ENCODE measurements around the gene MYO15A. TPM values are rescaled to one million over a fixed set of nuclear protein-coding genes. Genes with fewer than 3 reads are reported as not detected.

MYO15A gene
- total and polyA plus RNA-seq, 2 donors (not counting 1 experiment from before 2014, with no cell fraction given), result 0.42 to 2.0 TPM

- Histone ChIP-seq H3K9me3 (ENCODE audit: control insufficient read depth, insufficient read depth, low read depth, low read length) (no peaks in the 10 kb centered on the region), H3K9ac (ENCODE audit: insufficient read depth, low read length) (no peak overlapping the region), H3K4me1 (ENCODE audit: control insufficient read depth, extremely low read depth, insufficient read depth, low read length) (peaks cover 5% of the 10 kb centered on the region), H3K27ac (ENCODE audit: insufficient read depth, low read length) (no peak overlapping the region), H2AFZ (ENCODE audit: low read length) (no peak overlapping the region), H3K36me3 (ENCODE audit: control insufficient read depth, insufficient read depth, low read length) (no peaks in the 10 kb centered on the region), H4K20me1 (ENCODE audit: control insufficient read depth, extremely low read depth, insufficient read depth, low read length) (no peaks in the 10 kb centered on the region), H3K4me3 (replicated peaks in 1 of 4; ENCODE audit: control extremely low read depth in 1 of 4, insufficient read depth in 1 of 4, low read depth in 3 of 4, low read length in 4 of 4) (no peak overlapping the region), H3K4me2 (ENCODE audit: extremely low read depth, insufficient read depth, low read length) (no peak overlapping the region), H3K79me2 (ENCODE audit: control insufficient read depth, insufficient read depth, low read length) (peaks cover 3% of the 10 kb centered on the region), H3K27me3 (ENCODE audit: control insufficient read depth, insufficient read depth, low read length) (no peaks in the 10 kb centered on the region)
- DNase-seq (ENCODE audit: low read depth in 2 of 2), result no peak
- no peak for TF ChIP-seq CTCF (conservative IDR thresholded peaks at IDR 0.05 in 1 of 2, IDR thresholded peaks at IDR 0.05 in 1 of 2; ENCODE audit: low read depth in 1 of 2, low read length in 2 of 2)
- no peak for TF ChIP-seq EZH2 (IDR thresholded peaks at IDR 0.05; ENCODE audit: low read length, missing control alignments)
These were observed 70.6 kb downstream of the MYO15A start for GRCh38 chr17:18179196-18179595.

- Histone ChIP-seq H2AFZ (ENCODE audit: low read length) (no peak overlapping the region), H3K27me3 (ENCODE audit: control insufficient read depth, insufficient read depth, low read length) (no peaks in the 10 kb centered on the region), H3K4me1 (ENCODE audit: control insufficient read depth, extremely low read depth, insufficient read depth, low read length) (peaks cover 5% of the 10 kb centered on the region), H3K9ac (ENCODE audit: insufficient read depth, low read length) (no peak overlapping the region), H3K79me2 (ENCODE audit: control insufficient read depth, insufficient read depth, low read length) (peaks cover 9% of the 10 kb centered on the region), H3K9me3 (ENCODE audit: control insufficient read depth, insufficient read depth, low read depth, low read length) (no peaks in the 10 kb centered on the region), H3K4me3 (replicated peaks in 1 of 4; ENCODE audit: control extremely low read depth in 1 of 4, insufficient read depth in 1 of 4, low read depth in 3 of 4, low read length in 4 of 4) (no peak overlapping the region), H4K20me1 (ENCODE audit: control insufficient read depth, extremely low read depth, insufficient read depth, low read length) (no peaks in the 10 kb centered on the region), H3K36me3 (ENCODE audit: control insufficient read depth, insufficient read depth, low read length) (no peaks in the 10 kb centered on the region), H3K27ac (ENCODE audit: insufficient read depth, low read length) (no peak overlapping the region), H3K4me2 (ENCODE audit: extremely low read depth, insufficient read depth, low read length) (no peak overlapping the region)
- DNase-seq (ENCODE audit: low read depth in 2 of 2), result peak in 1 of 2 donors; percentile 53
- TF ChIP-seq EZH2 (IDR thresholded peaks at IDR 0.05; ENCODE audit: low read length, missing control alignments), result no peak
- TF ChIP-seq CTCF (conservative IDR thresholded peaks at IDR 0.05 in 1 of 2, IDR thresholded peaks at IDR 0.05 in 1 of 2; ENCODE audit: low read depth in 1 of 2, low read length in 2 of 2), result no peak
These were observed 71.2 kb downstream of the MYO15A start for GRCh38 chr17:18179804-18180203.

- TF ChIP-seq EZH2 (IDR thresholded peaks at IDR 0.05; ENCODE audit: low read length, missing control alignments) (no peak), CTCF (conservative IDR thresholded peaks at IDR 0.05 in 1 of 2, IDR thresholded peaks at IDR 0.05 in 1 of 2; ENCODE audit: low read depth in 1 of 2, low read length in 2 of 2) (no peak)
- peaks cover 25% of the 10 kb centered on the region for H3K79me2 ChIP-seq (ENCODE audit: control insufficient read depth, insufficient read depth, low read length)
- peaks cover 2% of the 10 kb centered on the region for H3K36me3 ChIP-seq (ENCODE audit: control insufficient read depth, insufficient read depth, low read length)
- H3K4me1 ChIP-seq (ENCODE audit: control insufficient read depth, extremely low read depth, insufficient read depth, low read length), result peaks cover 8% of the 10 kb centered on the region
- no peak overlapping the region for H3K4me3 ChIP-seq (replicated peaks in 1 of 4; ENCODE audit: control extremely low read depth in 1 of 4, insufficient read depth in 1 of 4, low read depth in 3 of 4, low read length in 4 of 4)
- peak in 1 of 2 donors; percentile 75 for DNase-seq (ENCODE audit: low read depth in 2 of 2)
- no peak overlapping the region for H3K9ac ChIP-seq (ENCODE audit: insufficient read depth, low read length)
- H3K9me3 ChIP-seq (ENCODE audit: control insufficient read depth, insufficient read depth, low read depth, low read length), result no peaks in the 10 kb centered on the region
- H3K27ac ChIP-seq (ENCODE audit: insufficient read depth, low read length), result no peak overlapping the region
- no peak overlapping the region for H3K4me2 ChIP-seq (ENCODE audit: extremely low read depth, insufficient read depth, low read length)
- H4K20me1 ChIP-seq (ENCODE audit: control insufficient read depth, extremely low read depth, insufficient read depth, low read length), result peaks cover 2% of the 10 kb centered on the region
- H2AFZ ChIP-seq (ENCODE audit: low read length), result no peak overlapping the region
- no peaks in the 10 kb centered on the region for H3K27me3 ChIP-seq (ENCODE audit: control insufficient read depth, insufficient read depth, low read length)
These were observed 72.8 kb downstream of the MYO15A start for GRCh38 chr17:18181358-18181757.
